Heart left ventricle (tissue), 16 donors: Measurements from ENCODE around the gene NGEF. TPM values are rescaled to one million over a fixed set of nuclear protein-coding genes. Genes with fewer than 3 reads are reported as not detected.

Experiments used
- ATAC-seq, 4 donors: fragments of 200-7000 bp; cut with Tn5 transposase; one replicate each; pipeline ENCODE4 v1.9.1; 2020 to 2022; ENCODE audit warnings: moderate library complexity in 4 of 4, mild to moderate bottlenecking in 3 of 4, moderate number of reproducible peaks in 1 of 4
- DNase-seq, 5 donors: peaks; one replicate each; pipeline ENCODE4 v3.0.0-alpha.2; 2020
- H3K27ac ChIP-seq, 12 donors: fragments of 200-600 bp; sonication (generic) in 4 of 12; one replicate each; pipeline versions ENCODE4 v1.5.0 to v1.8.0; 2016 to 2022; ENCODE audit warnings: mild to moderate bottlenecking in 2 of 12
- H3K27me3 ChIP-seq, 9 donors: fragments of 200-600 bp; sonication (generic) in 2 of 9; one replicate each; pipeline versions ENCODE4 v1.5.1 to v1.8.0; 2016 to 2022; ENCODE audit warnings: mild to moderate bottlenecking in 3 of 9
- H3K36me3 ChIP-seq, 9 donors: fragments of 200-600 bp; sonication (generic) in 2 of 9; one replicate each; pipeline versions ENCODE4 v1.5.0 to v1.8.0; 2018 to 2022; ENCODE audit warnings: mild to moderate bottlenecking in 2 of 9
- H3K4me1 ChIP-seq, 12 donors: fragments of 200-600 bp; sonication (generic) in 4 of 12; one replicate each; pipeline versions ENCODE4 v1.5.0 to v1.8.0; 2016 to 2022; ENCODE audit warnings: mild to moderate bottlenecking in 3 of 12
- H3K4me3 ChIP-seq, 12 donors: fragments of 200-600 bp; sonication (generic) in 4 of 12; one replicate each; pipeline versions ENCODE4 v1.5.0 to v1.8.0; 2017 to 2022; ENCODE audit warnings: mild to moderate bottlenecking in 9 of 12, moderate library complexity in 4 of 12
- H3K9me3 ChIP-seq, 12 donors: fragments of 200-600 bp; sonication (generic) in 4 of 12; one replicate each; pipeline versions ENCODE4 v1.5.0 to v1.8.0; 2016 to 2022; ENCODE audit warnings: mild to moderate bottlenecking in 1 of 12
- POLR2A ChIP-seq, 2 donors: fragments of 450-650 bp; IDR thresholded peaks; one replicate each; pipeline ENCODE4 v1.6.1; 2017; ENCODE audit warnings: antibody characterized with exemption in 2 of 2, mild to moderate bottlenecking in 2 of 2, moderate library complexity in 2 of 2
- whole genome bisulfite sequencing, 4 donors: extraction: QIAGEN DNeasy Blood & Tissue Kit in 2 of 4; methylation state at CpG; one replicate each; pipeline versions ENCODE4 v1.1.5 to v1.1.7; 2013 to 2018; 5-methylcytosine and 5-hydroxymethylcytosine counted together
- intact Hi-C, 10 donors: fragments of 100-400 bp; cut with DNase I; formaldehyde crosslinking; loops; one replicate each; pipeline versions ENCODE4 v1.11.1 to v1.14.2; 2022
- polyA plus RNA-seq, 2 donors: library from polyadenylated mRNA; stranded (reverse); fragments of 200-250 nt; gene quantifications; one replicate each; pipeline ENCODE4 v1.2.3, GENCODE V29; 2013
- total RNA-seq, 9 donors: library from RNA; depleted of rRNA in 2 of 9; stranded (reverse); fragments of >200 nt in 2 of 9; fragmentation: NEBNext Ultra II Directional in 3 of 9; extraction: Animal tissue kit (Norgen Biotek cat#: 25700) in 3 of 9; gene quantifications; one replicate each; pipeline versions ENCODE4 v1.1.0 to v1.2.4, GENCODE V29; 2016 to 2023
- TF ChIP-seq, protein P1 (sequence below), 12 donors: fragments of 200-600 bp; sonication (generic) in 4 of 12; IDR thresholded peaks; one replicate each; pipeline versions ENCODE4 v1.5.0 to v1.8.0; 2018 to 2022; ENCODE audit warnings: antibody characterized with exemption in 12 of 12, mild to moderate bottlenecking in 5 of 12
- donor health status: ischemic (EF 13 %, LVEDD 7.1; RV severe dilation, severe dysfunction).
- donor health status: healthy with polysubstance abuse.
- donor health status: DM: no; HTN: yes; CAD: no.
- donor health status: DM: no; HTN: no; CAD: no.
- donor health status: ischemic (EF 25% LVEDD 6.9; RV normal size, moderate dysfunction).
- donor health status: ischemic (EF 25% LVEDD 5.7; RV mildly dilated, moderate dysfunction).
- donor health status: healthy.
- donor health status: DM: yes; HTN: yes; CAD: no.
- donor health status: ischemic (EF 35%, LVEDD 5.7; RV mildly dilated, moderate dysfunction).
- donor health status: nonischemic (EF 11% LVEDD 7.7; RV severe dilation, severe dysfunction).
- donor health status: DM: yes; HTN: yes; CAD: no.
- donor health status: PGD.
- donor health status: ischemic (EF 29% LVEDD 5.4; RV normal size, mild dysfunction).
- donor health status: nonischemic (EF 23%, LVEDD 6.1; RV moderate dilation, normal function).

NGEF gene
- total and polyA plus RNA-seq, 11 donors: 0.15 to 0.62 (median 0.42) TPM; not detected in 4

DNA sequence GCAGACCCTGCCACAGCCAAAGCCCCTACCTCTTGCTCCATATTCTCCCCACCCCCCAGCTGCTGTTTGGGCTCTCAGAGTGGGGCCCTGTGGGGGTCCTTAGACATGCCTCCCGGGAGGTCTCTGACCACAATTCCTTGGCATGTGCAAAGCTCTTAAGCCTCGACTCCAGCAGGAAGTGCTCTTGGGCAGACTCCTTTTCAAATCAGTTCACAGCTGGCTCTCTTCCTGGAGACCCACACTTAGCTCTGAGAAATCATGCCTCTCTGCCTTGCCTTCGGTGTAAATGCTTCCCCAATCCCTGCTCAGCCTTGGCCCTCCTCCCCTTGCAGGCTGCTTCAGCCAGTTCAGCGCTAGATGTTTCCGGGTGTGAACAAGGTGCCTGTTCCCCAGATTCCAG, 46.9 kb downstream of the NGEF start:
- Histone ChIP-seq H3K27me3 (peaks cover 0 to 3% (median 0%) of the 10 kb centered on the region in 9 donors), H3K4me1 (no peaks in the 10 kb centered on the region), H3K4me3 (no peak overlapping the region), H3K27ac (no peak overlapping the region), H3K9me3 (peaks cover 0 to 22% (median 3%) of the 10 kb centered on the region in 12 donors), H3K36me3 (no peaks in the 10 kb centered on the region)
- no peak for ATAC-seq
- no peak for TF ChIP-seq POLR2A (IDR thresholded peaks at IDR 0.05)
- TF ChIP-seq, protein P1, sequence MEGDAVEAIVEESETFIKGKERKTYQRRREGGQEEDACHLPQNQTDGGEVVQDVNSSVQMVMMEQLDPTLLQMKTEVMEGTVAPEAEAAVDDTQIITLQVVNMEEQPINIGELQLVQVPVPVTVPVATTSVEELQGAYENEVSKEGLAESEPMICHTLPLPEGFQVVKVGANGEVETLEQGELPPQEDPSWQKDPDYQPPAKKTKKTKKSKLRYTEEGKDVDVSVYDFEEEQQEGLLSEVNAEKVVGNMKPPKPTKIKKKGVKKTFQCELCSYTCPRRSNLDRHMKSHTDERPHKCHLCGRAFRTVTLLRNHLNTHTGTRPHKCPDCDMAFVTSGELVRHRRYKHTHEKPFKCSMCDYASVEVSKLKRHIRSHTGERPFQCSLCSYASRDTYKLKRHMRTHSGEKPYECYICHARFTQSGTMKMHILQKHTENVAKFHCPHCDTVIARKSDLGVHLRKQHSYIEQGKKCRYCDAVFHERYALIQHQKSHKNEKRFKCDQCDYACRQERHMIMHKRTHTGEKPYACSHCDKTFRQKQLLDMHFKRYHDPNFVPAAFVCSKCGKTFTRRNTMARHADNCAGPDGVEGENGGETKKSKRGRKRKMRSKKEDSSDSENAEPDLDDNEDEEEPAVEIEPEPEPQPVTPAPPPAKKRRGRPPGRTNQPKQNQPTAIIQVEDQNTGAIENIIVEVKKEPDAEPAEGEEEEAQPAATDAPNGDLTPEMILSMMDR (IDR thresholded peaks at IDR 0.05): no peak
- intact Hi-C loops: no loop called here
- WGBS, 4 donors: 46 to 55% (median 49%) methylated on average over 5 of the region's 5 CpGs
- no peak for DNase-seq

- DNase-seq (no peak), ATAC-seq (no peak)
- H3K27ac ChIP-seq: no peak overlapping the region
- WGBS, 4 donors: 93 to 97% (median 96%) methylated on average over 1 of the region's 1 CpG
- H3K4me3 ChIP-seq: no peak overlapping the region
- no peaks in the 10 kb centered on the region for H3K4me1 ChIP-seq
- H3K27me3 ChIP-seq: peaks cover 0 to 3% (median 0%) of the 10 kb centered on the region in 9 donors
- peaks cover 0 to 22% (median 3%) of the 10 kb centered on the region in 12 donors for H3K9me3 ChIP-seq
- TF ChIP-seq, protein P1 (IDR thresholded peaks at IDR 0.05): no peak
- TF ChIP-seq POLR2A (IDR thresholded peaks at IDR 0.05): no peak
- no peaks in the 10 kb centered on the region for H3K36me3 ChIP-seq
- intact Hi-C loops: no loop called here
Measured at GRCh38 chr2:232963913-232964312, 49.1 kb downstream of the NGEF start.

- DNase-seq (no peak), ATAC-seq (no peak)
Measured at GRCh38 chr2:232960862-232961261, 52.2 kb downstream of the NGEF start.

DNA sequence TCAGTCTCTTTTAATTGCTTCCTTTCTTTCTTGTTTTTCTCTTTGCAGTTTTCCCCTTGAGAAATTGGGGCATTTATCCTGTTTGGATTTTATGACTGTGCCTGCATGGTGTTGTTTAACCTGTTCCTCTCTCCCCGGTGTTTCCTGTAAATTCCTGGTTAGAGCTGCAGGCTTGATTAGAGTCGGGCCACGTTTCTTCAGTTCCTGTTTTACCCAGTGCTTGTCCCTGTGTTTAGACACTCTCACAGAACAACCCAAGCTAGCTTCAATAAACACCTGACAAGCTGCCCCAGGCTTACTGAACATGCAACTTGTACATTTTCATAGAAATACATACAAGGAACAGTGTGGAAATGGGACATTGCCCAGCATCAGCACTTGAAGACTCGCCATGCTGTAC, 53.9 kb downstream of the NGEF start:
- Histone ChIP-seq H3K4me3 (no peak overlapping the region), H3K4me1 (no peaks in the 10 kb centered on the region), H3K9me3 (peaks cover 0 to 19% (median 1%) of the 10 kb centered on the region in 12 donors), H3K27ac (no peak overlapping the region), H3K27me3 (peaks cover 0 to 7% (median 0%) of the 10 kb centered on the region in 9 donors), H3K36me3 (no peaks in the 10 kb centered on the region)
- intact Hi-C loops: no loop called here
- no peak for TF ChIP-seq POLR2A (IDR thresholded peaks at IDR 0.05)
- TF ChIP-seq, protein P1 (IDR thresholded peaks at IDR 0.05): no peak
- 82 to 94% (median 86%) methylated on average over 4 of the region's 4 CpGs for WGBS, 4 donors
- no peak for DNase-seq
- ATAC-seq: no peak

More at GRCh38 chr2:232960862-232961261, 52.2 kb downstream of the NGEF start:
- no peak for TF ChIP-seq POLR2A (IDR thresholded peaks at IDR 0.05)
- TF ChIP-seq, protein P1 (IDR thresholded peaks at IDR 0.05): no peak
- Histone ChIP-seq H3K36me3 (no peaks in the 10 kb centered on the region), H3K4me3 (no peak overlapping the region), H3K27me3 (peaks cover 0 to 7% (median 0%) of the 10 kb centered on the region in 9 donors), H3K27ac (no peak overlapping the region), H3K4me1 (no peaks in the 10 kb centered on the region), H3K9me3 (peaks cover 0 to 21% (median 2%) of the 10 kb centered on the region in 12 donors)
- 46 to 84% (median 81%) methylated on average over 2 of the region's 2 CpGs for WGBS, 4 donors
- intact Hi-C loops: no loop called here
